ENCODE measurements around the gene C1QL4. TPM values are rescaled to one million over a fixed set of nuclear protein-coding genes. Genes with fewer than 3 reads are reported as not detected.

Gene C1QL4
- total RNA-seq (2022; extraction: Qiagen RNA extraction; ENCODE audit: low read depth) = 3.8 to 7.6 TPM (median 6.4 TPM) in 5 replicates

GRCh38 chr12:49336645-49337584 lies at the start of gene C1QL4:
C1QL4 (minus strand) TSS chr12:49337188; CDS start chr12:49336477, 711 bp downstream.

GRCh38 chr12:49367381-49368239 lies 30.6 kb upstream of the C1QL4 start, which contains the start of gene SPATS2:
SPATS2 (plus strand) TSS chr12:49367462; CDS start chr12:49461013, 93,551 bp downstream.

GRCh38 chr12:49346659-49347310 lies 9.8 kb upstream of the C1QL4 start, which contains the start of gene DNAJC22:
DNAJC22 (plus strand) TSS chr12:49346888; CDS start chr12:49348873, 1,985 bp downstream.

GRCh38 chr12:49322708-49323523 lies 14.1 kb downstream of the C1QL4 start, which contains the start of gene TROAP:
TROAP (plus strand) TSS chr12:49323255; CDS start chr12:49323609, 354 bp downstream.

GRCh38 chr12:49295082-49295936 lies 41.7 kb downstream of the C1QL4 start, which contains the start of gene PRPH:
PRPH (plus strand) TSS chr12:49295147; CDS start chr12:49295201, 54 bp downstream.

Other genes starting within 250 kb of the C1QL4 start
- not detected in 5 replicates for gene DHH, start 242.4 kb downstream of the C1QL4 start, total RNA-seq (2022; extraction: Qiagen RNA extraction; ENCODE audit: low read depth)
- gene LMBR1L, start 226.3 kb downstream of the C1QL4 start, total RNA-seq (2022; extraction: Qiagen RNA extraction; ENCODE audit: low read depth) = 11.2 to 19.4 TPM (median 15.6 TPM) in 5 replicates
- 1,785 to 2,573 TPM (median 2,522 TPM) in 5 replicates for gene TUBA1B, start 205.8 kb downstream of the C1QL4 start, total RNA-seq (2022; extraction: Qiagen RNA extraction; ENCODE audit: low read depth)
- gene TUBA1A, start 148.1 kb downstream of the C1QL4 start, total RNA-seq (2022; extraction: Qiagen RNA extraction; ENCODE audit: low read depth) = 188 to 228 TPM (median 210 TPM) in 5 replicates
- 1,579 to 1,817 TPM (median 1,710 TPM) in 5 replicates for gene TUBA1C, start 72.1 kb downstream of the C1QL4 start, total RNA-seq (2022; extraction: Qiagen RNA extraction; ENCODE audit: low read depth)
- 0.92 to 2.1 TPM (median 1.6 TPM) in 5 replicates for gene PRPH, start 42.0 kb downstream of the C1QL4 start, total RNA-seq (2022; extraction: Qiagen RNA extraction; ENCODE audit: low read depth)
- gene TROAP, start 13.9 kb downstream of the C1QL4 start, total RNA-seq (2022; extraction: Qiagen RNA extraction; ENCODE audit: low read depth) = 75.1 to 98.9 TPM (median 85.1 TPM) in 5 replicates
- gene DNAJC22, start 9.7 kb upstream of the C1QL4 start, total RNA-seq (2022; extraction: Qiagen RNA extraction; ENCODE audit: low read depth) = 15.2 to 21.5 TPM (median 21.0 TPM) in 5 replicates
- 25.2 to 32.9 TPM (median 30.7 TPM) in 5 replicates for gene SPATS2, start 30.3 kb upstream of the C1QL4 start, total RNA-seq (2022; extraction: Qiagen RNA extraction; ENCODE audit: low read depth)
- 1.5 to 2.8 TPM (median 2.6 TPM) in 5 replicates for gene KCNH3, start 201.8 kb upstream of the C1QL4 start, total RNA-seq (2022; extraction: Qiagen RNA extraction; ENCODE audit: low read depth)
- gene MCRS1, start 231.0 kb upstream of the C1QL4 start, total RNA-seq (2022; extraction: Qiagen RNA extraction; ENCODE audit: low read depth) = 48.6 to 69.1 TPM (median 67.9 TPM) in 5 replicates

Data from A549 treated with ZK216348 at 1 μM for 4 hours (cell line).